AG09309 (cell line): ENCODE data around the gene NUTM2A.
A peak's percentile ranks its signal among the peaks of the same experiment; 100 is the strongest.
"Not testable (repeated sequence)": the region's sequence is repeated elsewhere in the genome, so short reads cannot be mapped to it uniquely, and the experiment has no call there.

Experiments
- DNase-seq: peaks from one replicate; pipeline ENCODE4 v3.0.0-alpha.2; 2010; ENCODE audit warnings: low read depth
- H3K4me3 ChIP-seq: 2 replicates; pipeline ENCODE4 v1.5.1; 2011; ENCODE audit warnings: mild to moderate bottlenecking, low read depth, low read length, moderate library complexity; ENCODE audit not compliant: control insufficient read depth

Gene NUTM2A, protein sequence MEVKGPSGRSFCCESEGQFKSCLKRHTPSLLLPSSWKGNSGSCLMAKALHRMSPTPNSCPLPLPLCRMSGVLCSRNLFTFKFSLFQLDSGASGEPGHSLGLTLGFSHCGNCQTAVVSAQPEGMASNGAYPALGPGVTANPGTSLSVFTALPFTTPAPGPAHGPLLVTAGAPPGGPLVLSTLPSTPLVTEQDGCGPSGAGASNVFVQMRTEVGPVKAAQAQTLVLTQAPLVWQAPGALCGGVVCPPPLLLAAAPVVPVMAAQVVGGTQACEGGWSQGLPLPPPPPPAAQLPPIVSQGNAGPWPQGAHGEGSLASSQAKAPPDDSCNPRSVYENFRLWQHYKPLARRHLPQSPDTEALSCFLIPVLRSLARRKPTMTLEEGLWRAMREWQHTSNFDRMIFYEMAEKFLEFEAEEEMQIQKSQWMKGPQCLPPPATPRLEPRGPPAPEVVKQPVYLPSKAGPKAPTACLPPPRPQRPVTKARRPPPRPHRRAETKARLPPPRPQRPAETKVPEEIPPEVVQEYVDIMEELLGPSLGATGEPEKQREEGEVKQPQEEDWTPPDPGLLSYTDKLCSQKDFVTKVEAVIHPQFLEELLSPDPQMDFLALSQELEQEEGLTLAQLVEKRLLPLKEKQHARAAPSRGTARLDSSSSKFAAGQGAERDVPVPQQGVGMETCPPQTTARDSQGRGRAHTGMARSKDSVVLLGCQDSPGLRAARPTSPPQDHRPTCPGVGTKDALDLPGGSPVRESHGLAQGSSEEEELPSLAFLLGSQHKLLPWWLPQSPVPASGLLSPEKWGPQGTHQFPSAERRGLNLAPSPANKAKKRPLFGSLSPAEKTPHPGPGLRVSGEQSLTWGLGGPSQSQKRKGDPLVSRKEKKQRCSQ

DNA sequence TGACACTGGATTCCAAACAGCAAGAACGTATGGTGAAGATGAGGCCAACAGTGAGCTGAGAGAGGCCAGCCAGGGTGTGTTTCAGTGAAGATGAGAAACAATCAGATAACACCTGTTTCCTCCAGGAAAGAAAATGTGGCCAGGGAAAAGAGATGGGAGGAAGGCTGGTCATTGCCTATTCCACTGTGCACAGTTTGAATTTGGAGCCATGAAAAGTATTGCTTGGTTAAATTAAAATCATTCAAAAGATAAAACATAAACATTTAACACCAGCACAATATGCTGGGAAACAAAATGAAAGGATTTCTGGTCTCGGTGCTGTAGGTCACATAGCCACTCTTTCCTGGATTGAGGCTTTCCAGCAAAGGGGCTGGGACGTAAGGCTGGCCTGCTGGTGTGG is at the start of gene NUTM2A:
NUTM2A (plus strand) TSS at position 301 of the 400 bp plus-strand sequence. CDS start 383 bp downstream, outside the sequence.
- H3K4me3 ChIP-seq, DNase-seq: not testable (repeated sequence)

DNA sequence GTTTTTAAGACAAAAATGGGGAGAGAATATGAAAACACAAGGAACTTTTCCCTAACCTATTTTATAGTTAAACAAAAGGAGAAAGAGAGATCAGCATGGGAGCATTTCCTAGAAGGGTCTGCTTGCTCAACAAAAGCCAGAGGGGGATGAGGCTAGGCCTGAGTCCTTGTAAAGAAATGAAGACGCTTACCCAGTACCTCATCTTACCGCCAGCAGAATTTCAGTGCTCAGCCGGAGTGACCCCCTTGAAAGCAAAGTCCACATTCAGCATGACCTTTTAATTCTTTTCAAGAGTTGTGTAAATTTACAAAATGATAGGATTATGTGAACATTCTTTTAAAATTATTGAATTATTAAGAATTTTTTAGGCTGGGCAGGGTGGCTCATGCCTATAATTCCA is 47.7 kb upstream of the NUTM2A start:
- not testable (repeated sequence) for DNase-seq, H3K4me3 ChIP-seq

DNA sequence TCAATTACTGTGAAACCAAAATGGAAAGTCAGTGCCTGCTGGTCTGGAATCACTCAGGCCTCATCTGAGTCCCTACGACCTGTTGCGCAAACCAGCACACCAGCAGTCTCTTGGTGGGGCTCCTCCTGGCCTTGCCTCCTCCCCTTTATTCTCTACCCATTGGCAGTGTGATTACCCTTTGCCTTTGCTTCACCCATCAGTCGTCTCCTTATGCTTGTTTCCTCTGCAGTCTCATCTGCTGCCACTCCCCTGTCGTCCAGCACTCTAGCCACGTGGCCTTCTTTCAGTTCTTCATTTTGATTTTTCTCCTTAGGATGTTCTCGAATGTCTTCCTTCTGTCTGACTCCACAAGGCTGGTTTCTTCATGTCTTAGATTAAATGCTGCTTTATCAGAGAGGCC is 40.8 kb upstream of the NUTM2A start:
- H3K4me3 ChIP-seq, DNase-seq: not testable (repeated sequence)

DNA sequence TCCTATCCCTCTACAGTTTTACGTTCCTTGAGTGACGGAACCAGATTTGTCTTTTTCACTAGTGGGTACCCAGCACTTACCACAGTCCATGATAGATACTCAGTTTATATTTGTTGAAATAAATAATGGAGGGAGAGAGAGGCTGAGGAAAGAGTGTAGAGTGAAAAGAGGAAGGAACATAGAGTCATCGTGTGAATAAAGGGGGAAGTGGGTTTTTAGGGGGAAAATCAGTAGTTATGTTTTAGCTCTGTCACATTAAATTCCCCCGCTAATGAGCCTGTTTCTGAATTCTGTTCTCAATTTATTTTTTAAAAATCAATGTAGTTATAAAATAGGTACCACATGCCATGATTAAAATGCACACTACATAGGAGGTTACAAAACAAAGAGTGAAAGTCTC is 39.2 kb upstream of the NUTM2A start:
- not testable (repeated sequence) for H3K4me3 ChIP-seq, DNase-seq

DNA sequence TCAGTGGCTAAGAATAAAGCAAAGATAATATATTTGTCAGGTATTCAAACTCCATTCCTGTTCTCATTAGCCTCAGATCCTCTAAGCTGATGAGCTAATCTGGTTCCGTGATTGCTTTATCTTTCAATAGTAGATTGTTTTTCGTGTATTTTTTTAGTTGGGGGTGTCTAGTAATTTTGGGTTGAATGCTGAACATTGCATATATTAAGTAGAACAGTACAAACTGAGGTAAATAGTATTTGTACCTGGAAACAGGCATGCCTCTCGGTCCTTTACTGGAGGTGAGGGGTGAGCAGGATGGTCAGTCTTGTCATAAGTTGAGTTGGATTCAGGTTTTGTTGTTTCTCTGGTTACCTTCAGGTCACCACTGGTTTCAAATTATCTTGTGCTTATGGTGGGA is 37.7 kb upstream of the NUTM2A start:
- not testable (repeated sequence) for H3K4me3 ChIP-seq, DNase-seq

DNA sequence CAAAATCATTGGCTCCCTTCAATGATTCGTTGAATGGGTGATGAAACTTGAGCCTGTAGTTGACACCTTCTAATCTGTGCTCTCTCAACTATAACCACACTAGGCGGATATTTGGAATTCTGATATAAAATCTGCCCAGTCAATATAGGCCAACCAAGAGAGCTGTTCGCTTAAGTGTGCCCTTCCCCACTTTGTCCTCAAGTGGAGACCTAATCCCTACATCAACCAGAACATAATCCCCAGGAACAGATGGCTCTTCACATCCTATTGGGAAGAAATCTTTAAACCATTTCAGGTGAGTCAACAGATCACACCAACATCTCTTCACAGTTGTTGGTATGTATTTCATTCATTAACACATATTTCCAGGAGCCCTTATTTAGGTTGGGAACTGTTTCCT is 33.4 kb upstream of the NUTM2A start:
- not testable (repeated sequence) for H3K4me3 ChIP-seq, DNase-seq

DNA sequence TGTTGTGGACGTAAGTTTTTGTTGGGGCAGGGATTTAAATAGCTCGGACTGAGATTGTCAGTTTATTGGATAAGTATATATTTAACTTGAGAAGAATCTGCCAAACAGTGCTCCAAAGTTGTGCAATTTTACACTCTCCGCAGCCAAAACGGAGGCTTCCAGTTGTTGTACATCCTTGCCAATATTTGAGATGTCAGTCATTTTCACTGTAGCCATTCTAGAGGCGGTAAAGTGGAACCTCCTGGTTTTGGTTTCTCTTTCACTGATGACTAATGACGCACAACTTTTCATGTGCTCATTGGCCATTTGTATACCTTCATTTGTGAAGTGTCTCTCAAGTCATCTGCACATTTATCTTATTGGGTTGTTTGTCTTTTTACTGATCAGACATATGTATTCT is 24.3 kb upstream of the NUTM2A start:
- peak overlapping the region; percentile 8; the same call in 1 of the 2 replicates for H3K4me3 ChIP-seq
- DNase-seq: peak; percentile 44

GRCh38 chr10:87204801-87205200 is 20.4 kb upstream of the NUTM2A start:
- H3K4me3 ChIP-seq, DNase-seq: not testable (repeated sequence)

- DNase-seq, H3K4me3 ChIP-seq: not testable (repeated sequence)
These were observed 18.3 kb upstream of the NUTM2A start for GRCh38 chr10:87206922-87207321.

DNA sequence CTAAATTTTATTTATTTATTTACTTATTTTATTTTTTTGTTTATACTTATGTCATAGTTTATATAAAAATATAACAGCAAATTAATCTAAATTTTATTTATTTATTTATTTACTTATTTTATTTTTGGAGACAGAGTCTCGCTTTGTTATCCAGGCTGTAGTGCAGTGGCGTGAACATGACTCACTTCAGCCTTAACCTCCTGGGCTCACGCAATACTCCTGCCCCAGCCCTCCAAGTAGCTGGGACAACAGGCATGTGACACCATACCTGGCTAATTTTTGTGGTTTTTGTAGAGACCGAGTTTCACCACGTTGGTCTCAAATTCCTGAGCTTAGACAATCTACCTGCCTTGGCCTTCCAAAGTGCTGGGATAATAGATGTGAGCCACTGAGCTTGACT is 14.9 kb upstream of the NUTM2A start:
- not testable (repeated sequence) for DNase-seq, H3K4me3 ChIP-seq

DNA sequence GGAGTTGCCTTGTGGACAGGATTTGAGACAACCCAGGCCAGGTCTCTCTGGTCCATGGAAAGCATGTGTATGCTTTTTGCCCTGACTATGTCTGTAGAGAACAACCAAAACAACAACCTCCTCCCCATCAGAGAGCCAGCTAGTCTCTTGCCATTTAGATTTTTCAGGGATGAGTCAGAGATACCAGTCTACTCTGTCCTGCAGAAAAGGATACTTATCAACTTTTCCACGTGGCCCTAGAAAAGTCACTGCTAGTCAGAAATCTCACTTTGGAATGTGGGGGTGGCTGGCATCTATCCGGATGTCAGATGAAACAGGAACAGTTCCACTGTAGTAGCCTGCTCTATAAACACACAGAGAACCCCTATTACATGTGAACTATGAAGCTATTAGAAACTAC is 13.4 kb upstream of the NUTM2A start:
- not testable (repeated sequence) for DNase-seq, H3K4me3 ChIP-seq

- not testable (repeated sequence) for DNase-seq
These were observed 12.0 kb upstream of the NUTM2A start for GRCh38 chr10:87213150-87213765.

DNA sequence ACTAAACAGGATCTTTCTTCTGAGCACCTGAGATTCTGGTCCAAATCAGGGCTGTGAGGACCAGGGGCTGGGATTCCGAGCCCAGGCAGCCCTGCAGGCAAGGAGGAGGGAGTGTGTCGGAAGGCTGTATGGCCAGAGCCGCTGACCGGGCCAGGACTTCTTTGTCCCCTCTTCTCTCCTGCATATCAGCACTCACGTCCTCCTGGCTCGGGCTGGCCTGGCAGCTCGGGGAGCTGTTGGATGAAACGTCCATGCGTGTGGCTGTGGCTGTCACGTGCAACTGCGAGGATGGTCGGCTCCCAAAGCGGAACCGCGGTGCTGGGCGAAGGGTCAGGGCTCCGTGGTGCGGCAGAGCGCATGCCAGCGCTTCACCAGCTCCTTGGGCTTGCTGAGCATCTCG is 11.4 kb upstream of the NUTM2A start:
- not testable (repeated sequence) for H3K4me3 ChIP-seq, DNase-seq

More at GRCh38 chr10:87213150-87213765, 12.0 kb upstream of the NUTM2A start:
- not testable (repeated sequence) for H3K4me3 ChIP-seq

DNA sequence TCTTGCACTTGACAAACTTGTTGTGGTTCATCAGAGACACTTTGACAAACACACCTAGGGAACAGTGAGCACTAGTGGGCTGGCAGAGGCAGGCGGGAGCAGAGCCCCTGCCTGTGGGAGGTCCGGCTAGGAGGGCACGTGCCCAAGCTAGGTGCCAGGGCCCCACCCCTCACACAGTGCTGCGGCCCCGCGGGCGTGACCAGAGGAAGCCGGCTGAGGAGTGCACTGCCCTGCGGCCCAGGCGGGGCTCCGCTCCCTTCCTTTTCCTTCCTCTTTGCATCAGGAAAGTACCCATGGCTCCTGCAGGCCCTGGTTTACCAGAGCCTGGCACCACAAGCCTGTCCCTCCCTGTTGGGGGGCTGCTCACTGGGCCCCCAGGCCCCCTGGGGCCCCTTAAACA is 9.1 kb upstream of the NUTM2A start:
- not testable (repeated sequence) for DNase-seq, H3K4me3 ChIP-seq

DNA sequence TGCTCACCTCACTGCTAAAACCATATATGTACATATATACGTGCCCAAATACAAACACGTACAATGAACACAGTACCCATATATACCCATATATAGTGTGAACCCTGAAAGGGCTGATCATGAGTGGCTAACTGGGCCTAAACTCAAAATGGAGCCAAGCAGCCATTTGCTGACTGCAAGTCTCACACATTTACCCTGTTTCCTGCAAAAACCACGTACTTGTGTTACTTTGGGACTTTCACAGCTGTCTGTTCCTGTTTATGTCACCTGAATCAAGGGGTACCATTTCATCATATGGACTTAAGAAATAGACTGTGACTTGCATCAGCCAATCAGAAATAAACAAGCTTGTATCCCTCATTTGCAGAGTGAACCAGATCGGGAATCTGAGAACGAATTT is 5.9 kb upstream of the NUTM2A start:
- DNase-seq, H3K4me3 ChIP-seq: not testable (repeated sequence)

- DNase-seq, H3K4me3 ChIP-seq: not testable (repeated sequence)
These were observed 2.5 kb upstream of the NUTM2A start for GRCh38 chr10:87222789-87223188.

GRCh38 chr10:87228247-87228646 is 3.0 kb downstream of the NUTM2A start:
- not testable (repeated sequence) for DNase-seq, H3K4me3 ChIP-seq

DNA sequence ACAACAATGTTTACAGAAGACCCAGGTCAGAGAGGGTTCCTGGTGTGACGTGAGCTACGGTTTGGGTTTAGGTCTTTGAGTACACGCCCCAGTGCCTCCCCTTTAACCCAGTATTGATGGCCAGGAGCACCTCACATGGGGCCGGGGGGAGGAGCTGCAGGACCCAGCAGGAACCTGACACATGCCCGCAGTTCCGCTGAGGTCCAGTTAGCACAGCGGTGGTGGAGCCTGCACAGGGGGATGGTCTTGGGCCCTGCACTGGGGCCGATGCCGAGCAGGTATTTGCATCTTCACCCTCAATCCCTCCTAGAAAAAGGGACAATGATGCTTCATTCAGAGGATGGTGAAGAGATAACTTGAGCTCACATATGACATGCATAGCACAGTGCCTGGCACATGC is 4.0 kb downstream of the NUTM2A start:
- H3K4me3 ChIP-seq, DNase-seq: not testable (repeated sequence)

GRCh38 chr10:87234854-87235253 is 9.6 kb downstream of the NUTM2A start:
- not testable (repeated sequence) for DNase-seq, H3K4me3 ChIP-seq
